Parathyroid adenoma (tissue), 2 donors: ENCODE measurements around the gene SAE1.
A peak's percentile ranks its signal among the peaks of the same experiment; 100 is the strongest.

Source experiments
- H2AFZ ChIP-seq: fragments of 300-600 bp; sonication (generic); one replicate; pipeline ENCODE4 v1.7.0; 2017; ENCODE audit warnings: antibody characterized with exemption, mild to moderate bottlenecking
- H3K27ac ChIP-seq: fragments of 300-600 bp; sonication (generic); one replicate; pipeline ENCODE4 v1.7.0; 2017
- H3K27me3 ChIP-seq: fragments of 300-600 bp; sonication (generic); one replicate; pipeline ENCODE4 v1.7.0; 2017; ENCODE audit warnings: low read length; ENCODE audit not compliant: control insufficient read depth, insufficient read depth
- H3K36me3 ChIP-seq: fragments of 300-600 bp; sonication (generic); one replicate; pipeline ENCODE4 v1.7.0; 2017; ENCODE audit warnings: low read length; ENCODE audit not compliant: control insufficient read depth, insufficient read depth
- H3K4me1 ChIP-seq: fragments of 300-600 bp; sonication (generic); one replicate; pipeline ENCODE4 v1.7.0; 2017; ENCODE audit warnings: control low read depth
- H3K4me2 ChIP-seq: fragments of 300-600 bp; sonication (generic); one replicate; pipeline ENCODE4 v1.7.0; 2017; ENCODE audit warnings: low read length
- H3K4me3 ChIP-seq: fragments of 300-600 bp; sonication (generic); one replicate; pipeline ENCODE4 v1.7.0; 2017; ENCODE audit warnings: low read depth, low read length
- H3K79me2 ChIP-seq: fragments of 300-600 bp; sonication (generic); one replicate; pipeline ENCODE4 v1.7.0; 2017; ENCODE audit warnings: control low read depth
- H3K9ac ChIP-seq: fragments of 300-600 bp; sonication (generic); one replicate; pipeline ENCODE4 v1.7.0; 2017; ENCODE audit warnings: mild to moderate bottlenecking
- H3K9me3 ChIP-seq: fragments of 300-600 bp; sonication (generic); one replicate; pipeline ENCODE4 v1.7.0; 2017; ENCODE audit warnings: low read length; ENCODE audit not compliant: control insufficient read depth
- TF ChIP-seq, protein P1 (sequence below): fragments of 300-600 bp; sonication (generic); IDR thresholded peaks from one replicate; pipeline ENCODE4 v1.7.0; 2017; ENCODE audit warnings: antibody characterized with exemption, mild to moderate bottlenecking
- donor health status: primary hyperparathyroidism.

SAE1 gene

DNA sequence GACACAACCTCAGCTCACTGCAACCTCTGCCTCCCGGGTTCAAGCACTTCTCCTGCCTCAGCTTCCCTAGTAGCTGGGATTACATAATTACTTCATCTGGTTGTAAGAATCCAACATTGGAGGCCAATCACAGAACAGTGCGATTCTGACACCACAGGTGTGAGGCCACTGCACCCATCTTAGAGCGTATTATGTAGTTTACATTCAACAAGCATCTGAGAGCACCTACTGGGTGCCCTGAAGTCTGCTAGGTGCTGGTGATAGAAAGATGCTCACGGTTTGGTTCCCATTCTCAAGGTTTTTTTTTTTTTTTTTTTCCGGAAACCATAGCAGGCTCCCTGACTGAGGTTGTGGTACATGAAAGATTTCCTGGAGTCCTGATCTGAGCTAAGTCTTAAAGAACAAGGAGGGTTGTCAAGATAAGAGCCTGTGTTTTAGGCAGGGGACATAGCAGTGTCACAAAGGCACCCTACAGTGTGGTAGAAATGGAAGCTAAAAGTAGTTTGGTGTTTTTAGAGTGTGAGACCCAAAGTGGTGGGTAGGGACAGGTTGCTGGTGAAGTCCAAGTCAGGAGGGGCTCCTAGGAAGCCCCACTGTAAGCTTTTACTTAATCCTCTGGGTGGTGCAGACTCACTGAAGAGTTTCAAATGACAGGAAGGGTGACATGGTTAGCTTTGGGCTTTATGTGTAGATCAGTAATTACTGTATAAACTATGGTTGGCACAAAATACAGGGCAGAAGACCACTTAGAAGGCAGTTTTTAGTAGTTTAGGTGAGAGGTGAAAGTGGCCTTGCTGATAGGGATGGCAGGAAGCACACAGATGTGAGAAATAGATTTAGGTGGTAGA, 15.2 kb downstream of the SAE1 start:
- Histone ChIP-seq H3K79me2 (peaks cover 10% of the 10 kb centered on the region), H3K9ac (no peak overlapping the region), H3K4me2 (no peak overlapping the region), H3K36me3 (no peaks in the 10 kb centered on the region), H2AFZ (no peak overlapping the region), H3K4me1 (peaks cover 3% of the 10 kb centered on the region), H3K9me3 (no peaks in the 10 kb centered on the region), H3K27ac (no peak overlapping the region), H3K27me3 (no peaks in the 10 kb centered on the region), H3K4me3 (no peak overlapping the region)
- TF ChIP-seq, protein P1, sequence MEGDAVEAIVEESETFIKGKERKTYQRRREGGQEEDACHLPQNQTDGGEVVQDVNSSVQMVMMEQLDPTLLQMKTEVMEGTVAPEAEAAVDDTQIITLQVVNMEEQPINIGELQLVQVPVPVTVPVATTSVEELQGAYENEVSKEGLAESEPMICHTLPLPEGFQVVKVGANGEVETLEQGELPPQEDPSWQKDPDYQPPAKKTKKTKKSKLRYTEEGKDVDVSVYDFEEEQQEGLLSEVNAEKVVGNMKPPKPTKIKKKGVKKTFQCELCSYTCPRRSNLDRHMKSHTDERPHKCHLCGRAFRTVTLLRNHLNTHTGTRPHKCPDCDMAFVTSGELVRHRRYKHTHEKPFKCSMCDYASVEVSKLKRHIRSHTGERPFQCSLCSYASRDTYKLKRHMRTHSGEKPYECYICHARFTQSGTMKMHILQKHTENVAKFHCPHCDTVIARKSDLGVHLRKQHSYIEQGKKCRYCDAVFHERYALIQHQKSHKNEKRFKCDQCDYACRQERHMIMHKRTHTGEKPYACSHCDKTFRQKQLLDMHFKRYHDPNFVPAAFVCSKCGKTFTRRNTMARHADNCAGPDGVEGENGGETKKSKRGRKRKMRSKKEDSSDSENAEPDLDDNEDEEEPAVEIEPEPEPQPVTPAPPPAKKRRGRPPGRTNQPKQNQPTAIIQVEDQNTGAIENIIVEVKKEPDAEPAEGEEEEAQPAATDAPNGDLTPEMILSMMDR: no peak

DNA sequence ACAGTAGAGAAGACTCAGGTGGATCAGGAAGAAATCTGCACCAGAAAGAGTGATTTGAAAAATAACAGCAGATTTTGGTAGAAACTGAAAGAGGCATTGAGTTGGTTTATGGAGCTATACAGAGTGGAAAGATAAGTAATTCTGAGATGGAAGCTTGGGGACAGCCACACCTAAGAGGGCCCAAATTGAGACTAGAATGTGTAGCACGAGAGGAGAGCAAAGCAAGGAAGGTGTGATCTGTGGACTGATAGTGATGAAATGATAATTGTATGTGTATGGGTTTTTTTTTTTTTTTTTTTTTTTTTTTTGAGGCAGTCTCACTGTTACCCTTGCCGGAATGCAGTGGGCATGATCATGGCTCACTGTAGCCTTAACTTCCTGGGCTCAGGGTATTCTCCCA, 16.3 kb downstream of the SAE1 start:
- H3K9ac ChIP-seq: no peak overlapping the region
- TF ChIP-seq, protein P1: no peak
- no peak overlapping the region for H3K4me3 ChIP-seq
- H3K36me3 ChIP-seq: no peaks in the 10 kb centered on the region
- H3K9me3 ChIP-seq: no peaks in the 10 kb centered on the region
- H3K27ac ChIP-seq: no peak overlapping the region
- peaks cover 1% of the 10 kb centered on the region for H3K4me1 ChIP-seq
- H3K79me2 ChIP-seq: peaks cover 11% of the 10 kb centered on the region
- no peaks in the 10 kb centered on the region for H3K27me3 ChIP-seq
- H2AFZ ChIP-seq: no peak overlapping the region
- H3K4me2 ChIP-seq: no peak overlapping the region

DNA sequence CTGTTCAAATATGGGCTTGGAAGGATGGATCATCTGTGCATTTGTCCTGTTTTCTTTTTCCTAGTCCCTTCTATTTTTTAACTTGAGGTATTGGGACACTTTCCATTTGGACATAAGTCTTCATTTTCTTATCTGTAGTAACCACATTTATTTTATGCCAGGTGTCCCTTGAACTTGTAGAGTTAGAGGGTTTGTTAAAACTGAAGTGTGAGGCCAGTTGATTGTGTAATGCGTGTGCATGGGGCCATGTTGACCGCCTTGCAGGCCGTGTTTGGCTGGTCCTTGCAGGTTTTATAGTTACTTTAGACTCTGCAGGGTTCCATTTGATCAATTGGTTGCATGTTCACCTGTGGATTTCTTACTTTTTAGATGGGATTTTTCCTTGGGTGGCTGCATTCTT, 21.0 kb downstream of the SAE1 start:
- H3K9me3 ChIP-seq: no peaks in the 10 kb centered on the region
- H3K4me1 ChIP-seq: peaks cover 8% of the 10 kb centered on the region
- TF ChIP-seq, protein P1: no peak
- no peak overlapping the region for H2AFZ ChIP-seq
- H3K9ac ChIP-seq: no peak overlapping the region
- peak overlapping the region; percentile 60 for H3K4me2 ChIP-seq
- no peaks in the 10 kb centered on the region for H3K36me3 ChIP-seq
- no peaks in the 10 kb centered on the region for H3K27me3 ChIP-seq
- no peak overlapping the region for H3K4me3 ChIP-seq
- peaks cover 7% of the 10 kb centered on the region for H3K79me2 ChIP-seq
- H3K27ac ChIP-seq: no peak overlapping the region

DNA sequence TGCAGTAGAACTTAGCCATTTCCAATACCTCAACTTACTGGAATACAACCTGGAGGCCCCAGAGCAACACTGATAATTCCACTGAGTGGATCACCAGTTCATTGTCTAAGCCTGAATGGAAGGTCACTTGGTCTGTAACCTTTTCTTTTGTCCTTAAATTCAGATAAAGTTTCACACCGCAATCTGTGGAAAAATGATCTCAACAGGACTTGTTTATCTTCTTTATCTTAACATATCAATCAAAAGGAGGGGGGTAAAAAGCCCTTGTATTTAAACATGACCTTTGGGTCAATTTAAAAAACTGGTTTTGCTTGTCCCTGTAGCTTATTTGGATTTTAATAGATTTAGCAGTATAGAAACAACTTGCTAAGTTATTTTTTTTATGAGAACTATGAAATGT, 21.6 kb downstream of the SAE1 start:
- Histone ChIP-seq H3K4me2 (peak overlapping the region; percentile 60), H3K9ac (no peak overlapping the region), H3K79me2 (peaks cover 5% of the 10 kb centered on the region), H3K4me1 (peaks cover 8% of the 10 kb centered on the region), H3K9me3 (no peaks in the 10 kb centered on the region), H2AFZ (no peak overlapping the region), H3K27me3 (no peaks in the 10 kb centered on the region), H3K4me3 (peak overlapping the region; percentile 6), H3K27ac (no peak overlapping the region), H3K36me3 (no peaks in the 10 kb centered on the region)
- TF ChIP-seq, protein P1: no peak

DNA sequence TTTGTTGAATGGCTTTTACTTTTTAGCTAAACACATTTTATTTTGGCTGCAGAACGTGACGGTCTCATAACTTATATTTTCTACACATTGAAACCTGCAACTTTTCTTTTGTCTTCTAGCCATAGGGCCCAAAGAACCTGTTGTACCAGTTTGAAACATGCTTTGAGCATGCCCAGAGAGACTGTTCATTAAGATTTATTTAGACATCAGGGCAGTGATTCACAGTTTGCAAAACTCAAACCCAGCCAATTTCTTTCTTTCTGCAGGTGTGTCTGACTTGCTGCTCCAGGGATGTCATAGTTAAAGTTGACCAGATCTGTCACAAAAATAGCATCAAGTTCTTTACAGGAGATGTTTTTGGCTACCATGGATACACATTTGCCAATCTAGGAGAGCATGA, 22.0 kb downstream of the SAE1 start:
- H3K4me1 ChIP-seq: peaks cover 8% of the 10 kb centered on the region
- TF ChIP-seq, protein P1: no peak
- H3K79me2 ChIP-seq: peaks cover 5% of the 10 kb centered on the region
- no peaks in the 10 kb centered on the region for H3K9me3 ChIP-seq
- no peak overlapping the region for H3K27ac ChIP-seq
- H3K36me3 ChIP-seq: no peaks in the 10 kb centered on the region
- no peak overlapping the region for H3K9ac ChIP-seq
- H3K4me3 ChIP-seq: peak overlapping the region; percentile 6
- H2AFZ ChIP-seq: no peak overlapping the region
- peak overlapping the region; percentile 60 for H3K4me2 ChIP-seq
- H3K27me3 ChIP-seq: no peaks in the 10 kb centered on the region
